Caco-2 (cell line): Measurements from ENCODE around the gene PNPLA7. TPM values are rescaled to one million over a fixed set of nuclear protein-coding genes. Genes with fewer than 3 reads are reported as not detected.

Experiments used
- BruUV-seq: library from RNA; stranded (reverse); fragments of 400-500 nt; replicated peaks from 2 replicates; lab custom pipeline; 2021; lab: Mats Ljungman, UMichigan
- CTCF ChIA-PET: fragments of 300-600 bp; sonication (Branson Sonifier 250); formaldehyde crosslinking; loops from one replicate; lab custom pipeline; 2022; ENCODE audit warnings: antibody characterized with exemption; lab: Charles Lee
- POLR2A ChIA-PET: fragments of 300-600 bp; sonication (Branson Sonifier 250); formaldehyde crosslinking; loops from one replicate; lab custom pipeline; 2022; ENCODE audit warnings: antibody characterized with exemption; lab: Charles Lee
- DNase-seq, 2 experiments: peaks; one replicate each; pipeline versions ENCODE4 v3.0.0 to v3.0.0-alpha.2; 2020 to 2022
- H3K27me3 ChIP-seq: replicated peaks from 2 replicates; pipeline ENCODE4 v1.6.0; 2011; ENCODE audit warnings: low read length; ENCODE audit not compliant: control insufficient read depth, insufficient read depth
- H3K36me3 ChIP-seq: 2 replicates; pipeline ENCODE4 v1.5.1; 2011; ENCODE audit warnings: low read length; ENCODE audit not compliant: control insufficient read depth, insufficient read depth
- H3K4me1 ChIP-seq: fragments of 250-450 bp; sonication (Bioruptor Pico); 2 replicates; pipeline ENCODE4 v1.5.1; 2020; ENCODE audit warnings: mild to moderate bottlenecking
- H3K4me3 ChIP-seq: 2 replicates; pipeline ENCODE4 v1.5.1; 2011; ENCODE audit warnings: low read depth, mild to moderate bottlenecking, control low read depth, low read length
- H3K9me3 ChIP-seq: fragments of 250-450 bp; sonication (Bioruptor Pico); 2 replicates; pipeline ENCODE4 v1.5.1; 2020; ENCODE audit warnings: mild to moderate bottlenecking, moderate library complexity
- H3K27ac Mint-ChIP-seq: one replicate; pipeline ENCODE4 v1.8.0; 2022; ENCODE audit warnings: mixed read lengths; ENCODE audit not compliant: unreplicated experiment
- H3K27me3 Mint-ChIP-seq: one replicate; pipeline ENCODE4 v1.8.0; 2022; ENCODE audit warnings: mixed read lengths; ENCODE audit not compliant: insufficient read depth, unreplicated experiment
- H3K36me3 Mint-ChIP-seq: one replicate; pipeline ENCODE4 v1.8.0; 2022; ENCODE audit warnings: mild to moderate bottlenecking, mixed read lengths; ENCODE audit not compliant: insufficient read depth, unreplicated experiment
- H3K4me1 Mint-ChIP-seq: one replicate; pipeline ENCODE4 v1.8.0; 2022; ENCODE audit warnings: low read depth, mixed read lengths; ENCODE audit not compliant: unreplicated experiment
- H3K4me3 Mint-ChIP-seq: one replicate; pipeline ENCODE4 v1.8.0; 2022; ENCODE audit warnings: mild to moderate bottlenecking, moderate library complexity, mixed read lengths; ENCODE audit not compliant: unreplicated experiment
- H3K9me3 Mint-ChIP-seq: one replicate; pipeline ENCODE4 v1.8.0; 2022; ENCODE audit warnings: mixed read lengths; ENCODE audit not compliant: unreplicated experiment
- intact Hi-C: fragments of 100-400 bp; cut with micrococcal nuclease; formaldehyde crosslinking; loops from one replicate; pipeline ENCODE4 v1.10.0; 2022; ENCODE audit not compliant: unreplicated experiment
- total RNA-seq: library from RNA; stranded (reverse); gene quantifications from 2 replicates; pipeline ENCODE4 v1.2.3, GENCODE V29; 2022
- TF ChIP-seq, protein P1 (sequence below), 2 experiments: fragments of 200-600 bp in 1 of 2; IDR thresholded peaks; 1 replicate in 1 of 2; 2 replicates in 1 of 2; pipeline versions ENCODE4 v1.5.1 to v1.8.0; 2011 to 2022; ENCODE audit warnings: antibody characterized with exemption in 1 of 2, control low read depth in 1 of 2, inconsistent platforms in 1 of 2, low read depth in 1 of 2, low read length in 1 of 2, mild to moderate bottlenecking in 1 of 2, moderate library complexity in 1 of 2; ENCODE audit not compliant: insufficient read depth in 1 of 2, severe bottlenecking in 1 of 2, unreplicated experiment in 1 of 2

The PNPLA7 gene
- total RNA-seq, 1 experiment from 2014 or later, result 1.8 TPM

- peaks cover 23% of the 10 kb centered on the region for H3K9me3 ChIP-seq
- H3K4me3 ChIP-seq, result no peak overlapping the region
- TF ChIP-seq, protein P1, sequence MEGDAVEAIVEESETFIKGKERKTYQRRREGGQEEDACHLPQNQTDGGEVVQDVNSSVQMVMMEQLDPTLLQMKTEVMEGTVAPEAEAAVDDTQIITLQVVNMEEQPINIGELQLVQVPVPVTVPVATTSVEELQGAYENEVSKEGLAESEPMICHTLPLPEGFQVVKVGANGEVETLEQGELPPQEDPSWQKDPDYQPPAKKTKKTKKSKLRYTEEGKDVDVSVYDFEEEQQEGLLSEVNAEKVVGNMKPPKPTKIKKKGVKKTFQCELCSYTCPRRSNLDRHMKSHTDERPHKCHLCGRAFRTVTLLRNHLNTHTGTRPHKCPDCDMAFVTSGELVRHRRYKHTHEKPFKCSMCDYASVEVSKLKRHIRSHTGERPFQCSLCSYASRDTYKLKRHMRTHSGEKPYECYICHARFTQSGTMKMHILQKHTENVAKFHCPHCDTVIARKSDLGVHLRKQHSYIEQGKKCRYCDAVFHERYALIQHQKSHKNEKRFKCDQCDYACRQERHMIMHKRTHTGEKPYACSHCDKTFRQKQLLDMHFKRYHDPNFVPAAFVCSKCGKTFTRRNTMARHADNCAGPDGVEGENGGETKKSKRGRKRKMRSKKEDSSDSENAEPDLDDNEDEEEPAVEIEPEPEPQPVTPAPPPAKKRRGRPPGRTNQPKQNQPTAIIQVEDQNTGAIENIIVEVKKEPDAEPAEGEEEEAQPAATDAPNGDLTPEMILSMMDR (IDR thresholded peaks at IDR 0.05; ENCODE audit: insufficient read depth in 1 of 2, low read depth in 1 of 2, low read length in 1 of 2, severe bottlenecking in 1 of 2, unreplicated experiment in 1 of 2), result no peak
- Mint-ChIP-seq H3K36me3 (peaks cover 4% of the 10 kb centered on the region), H3K27me3 (no peaks in the 10 kb centered on the region), H3K9me3 (peaks cover 35% of the 10 kb centered on the region), H3K27ac (no peak overlapping the region), H3K4me3 (no peak overlapping the region), H3K4me1 (peaks cover 7% of the 10 kb centered on the region)
- intact Hi-C loops, result no loop called here
- BruUV-seq, result no TSS peak
- CTCF ChIA-PET, result no interaction called here
- no peaks in the 10 kb centered on the region for H3K36me3 ChIP-seq
- POLR2A ChIA-PET, result no interaction called here
- H3K4me1 ChIP-seq, result peaks cover 11% of the 10 kb centered on the region; the same call in 1 of the 2 replicates
- no peak for DNase-seq
- H3K27me3 ChIP-seq, result no peaks in the 10 kb centered on the region
Measured at GRCh38 chr9:137476856-137477255, 73.3 kb downstream of the PNPLA7 start.

GRCh38 chr9:137475666-137476065 is 74.5 kb downstream of the PNPLA7 start:
- intact Hi-C loops, result no loop called here
- Mint-ChIP-seq H3K36me3 (peaks cover 4% of the 10 kb centered on the region), H3K4me3 (no peak overlapping the region), H3K4me1 (peaks cover 7% of the 10 kb centered on the region), H3K27me3 (no peaks in the 10 kb centered on the region), H3K9me3 (peaks cover 35% of the 10 kb centered on the region), H3K27ac (no peak overlapping the region)
- no TSS peak for BruUV-seq
- Histone ChIP-seq H3K4me1 (peaks cover 11% of the 10 kb centered on the region; the same call in 1 of the 2 replicates), H3K27me3 (no peaks in the 10 kb centered on the region), H3K9me3 (peaks cover 23% of the 10 kb centered on the region), H3K36me3 (no peaks in the 10 kb centered on the region), H3K4me3 (no peak overlapping the region)
- no peak for DNase-seq
- TF ChIP-seq, protein P1 (IDR thresholded peaks at IDR 0.05; ENCODE audit: insufficient read depth in 1 of 2, low read depth in 1 of 2, low read length in 1 of 2, severe bottlenecking in 1 of 2, unreplicated experiment in 1 of 2), result no peak
- ChIA-PET CTCF (no interaction called here), POLR2A (no interaction called here)

DNA sequence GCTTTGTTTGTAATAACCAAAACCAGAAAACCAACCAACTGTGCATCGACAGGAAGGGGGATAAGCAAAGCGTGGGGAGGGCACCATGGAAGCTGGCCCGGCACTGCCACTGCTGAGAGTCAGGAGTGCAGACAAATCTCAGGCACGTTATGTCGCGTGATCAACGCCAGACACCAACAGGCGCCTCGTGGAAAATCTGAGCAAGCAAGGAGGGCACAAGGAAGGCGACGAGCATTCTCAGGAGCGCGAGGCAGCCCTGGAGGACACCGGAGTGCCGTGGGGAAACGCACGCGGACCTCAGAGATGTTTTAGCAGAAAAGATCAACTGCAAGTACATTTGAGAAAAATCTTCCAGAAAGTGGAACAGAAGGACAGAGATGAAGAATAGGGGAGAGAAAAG is 75.9 kb downstream of the PNPLA7 start:
- peaks cover 23% of the 10 kb centered on the region for H3K9me3 ChIP-seq
- Mint-ChIP-seq H3K4me3 (no peak overlapping the region), H3K27me3 (no peaks in the 10 kb centered on the region), H3K27ac (no peak overlapping the region), H3K9me3 (peaks cover 35% of the 10 kb centered on the region), H3K36me3 (peaks cover 4% of the 10 kb centered on the region), H3K4me1 (peaks cover 2% of the 10 kb centered on the region)
- BruUV-seq, result no TSS peak
- H3K27me3 ChIP-seq, result no peaks in the 10 kb centered on the region
- TF ChIP-seq, protein P1 (IDR thresholded peaks at IDR 0.05; ENCODE audit: insufficient read depth in 1 of 2, low read depth in 1 of 2, low read length in 1 of 2, severe bottlenecking in 1 of 2, unreplicated experiment in 1 of 2), result no peak
- H3K36me3 ChIP-seq, result no peaks in the 10 kb centered on the region
- intact Hi-C loops, result no loop called here
- H3K4me3 ChIP-seq, result no peak overlapping the region
- DNase-seq, result no peak
- ChIA-PET POLR2A (interaction anchor here (0.6 kb wide), 1 partner anchor 15 kb away, joined by 8 read pairs; no protein-coding TSS in a partner anchor), CTCF (no interaction called here)
- H3K4me1 ChIP-seq, result peaks cover 7% of the 10 kb centered on the region; the same call in 1 of the 2 replicates
